Osteocyte (in vitro differentiated cells): ENCODE data around the gene CDC14A. TPM values are rescaled to one million over a fixed set of nuclear protein-coding genes. Genes with fewer than 3 reads are reported as not detected.

Source experiments
- DNase-seq: peaks from one replicate; pipeline ENCODE4 v3.0.0; 2021; ENCODE audit warnings: mixed read lengths; ENCODE audit not compliant: unreplicated experiment; ENCODE audit errors: extremely low spot score
- H3K27ac Mint-ChIP-seq: one replicate; pipeline ENCODE4 v1.8.0; 2021; ENCODE audit warnings: mild to moderate bottlenecking, mixed read lengths; ENCODE audit not compliant: unreplicated experiment
- H3K27me3 Mint-ChIP-seq: one replicate; pipeline ENCODE4 v1.8.0; 2021; ENCODE audit warnings: mixed read lengths; ENCODE audit not compliant: unreplicated experiment
- H3K36me3 Mint-ChIP-seq: one replicate; pipeline ENCODE4 v1.8.0; 2021; ENCODE audit warnings: mixed read lengths; ENCODE audit not compliant: unreplicated experiment
- H3K4me1 Mint-ChIP-seq: one replicate; pipeline ENCODE4 v1.8.0; 2021; ENCODE audit warnings: mixed read lengths; ENCODE audit not compliant: unreplicated experiment
- H3K4me3 Mint-ChIP-seq: one replicate; pipeline ENCODE4 v1.8.0; 2021; ENCODE audit warnings: mild to moderate bottlenecking, moderate library complexity, mixed read lengths; ENCODE audit not compliant: unreplicated experiment
- H3K9me3 Mint-ChIP-seq: one replicate; pipeline ENCODE4 v1.8.0; 2021; ENCODE audit warnings: mixed read lengths; ENCODE audit not compliant: unreplicated experiment
- CTCF ChIP-seq: fragments of 200-600 bp; sonication (generic); IDR thresholded peaks from 2 replicates; pipeline ENCODE4 v1.5.0; 2021; ENCODE audit warnings: antibody characterized with exemption, mild to moderate bottlenecking, moderate library complexity
- total RNA-seq: library from RNA; stranded (reverse); gene quantifications from 2 replicates; pipeline ENCODE4 v1.2.1, GENCODE V29; 2021

Gene CDC14A
- total RNA-seq, 1 donor from 2014 or later: 2.8 TPM

DNA sequence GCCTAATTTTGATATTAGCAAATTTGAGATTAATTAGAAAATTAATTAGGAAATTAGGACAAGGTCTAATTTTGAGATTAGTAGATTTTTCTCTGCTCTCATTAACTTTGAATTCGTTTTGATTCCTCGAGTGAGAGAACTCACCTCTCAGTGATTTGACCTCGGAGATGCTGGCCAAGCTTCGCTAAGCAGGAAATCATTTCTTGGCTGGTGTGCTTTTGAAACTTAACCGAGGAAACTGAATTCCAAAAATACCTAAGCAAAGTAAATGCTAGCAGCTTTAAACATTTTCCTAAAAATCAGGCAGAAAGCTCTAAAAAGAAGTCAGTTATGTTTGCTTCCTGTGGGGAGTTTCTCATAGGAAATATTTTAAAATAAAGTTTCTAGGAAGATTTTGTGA is 34.9 kb downstream of the CDC14A start:
- no peaks in the 10 kb centered on the region for H3K27me3 Mint-ChIP-seq
- no peaks in the 10 kb centered on the region for H3K9me3 Mint-ChIP-seq
- peaks cover 17% of the 10 kb centered on the region for H3K4me1 Mint-ChIP-seq
- H3K36me3 Mint-ChIP-seq: no peaks in the 10 kb centered on the region
- peak overlapping the region; percentile 22 for H3K4me3 Mint-ChIP-seq
- H3K27ac Mint-ChIP-seq: peak overlapping the region; percentile 81
- DNase-seq: no peak
- TF ChIP-seq CTCF: no peak

- Mint-ChIP-seq H3K27me3 (no peaks in the 10 kb centered on the region), H3K27ac (peak overlapping the region; percentile 77), H3K36me3 (no peaks in the 10 kb centered on the region), H3K4me1 (peaks cover 17% of the 10 kb centered on the region), H3K9me3 (no peaks in the 10 kb centered on the region), H3K4me3 (peak overlapping the region; percentile 17)
- no peak for DNase-seq
- TF ChIP-seq CTCF: no peak
These were observed 35.5 kb downstream of the CDC14A start for GRCh38 chr1:100387657-100388350.

GRCh38 chr1:100390531-100390930 is 38.2 kb downstream of the CDC14A start:
- H3K4me3 Mint-ChIP-seq: no peak overlapping the region
- H3K36me3 Mint-ChIP-seq: peaks cover 3% of the 10 kb centered on the region
- H3K27ac Mint-ChIP-seq: no peak overlapping the region
- peaks cover 17% of the 10 kb centered on the region for H3K4me1 Mint-ChIP-seq
- TF ChIP-seq CTCF: no peak
- DNase-seq: no peak
- H3K27me3 Mint-ChIP-seq: no peaks in the 10 kb centered on the region
- no peaks in the 10 kb centered on the region for H3K9me3 Mint-ChIP-seq

DNA sequence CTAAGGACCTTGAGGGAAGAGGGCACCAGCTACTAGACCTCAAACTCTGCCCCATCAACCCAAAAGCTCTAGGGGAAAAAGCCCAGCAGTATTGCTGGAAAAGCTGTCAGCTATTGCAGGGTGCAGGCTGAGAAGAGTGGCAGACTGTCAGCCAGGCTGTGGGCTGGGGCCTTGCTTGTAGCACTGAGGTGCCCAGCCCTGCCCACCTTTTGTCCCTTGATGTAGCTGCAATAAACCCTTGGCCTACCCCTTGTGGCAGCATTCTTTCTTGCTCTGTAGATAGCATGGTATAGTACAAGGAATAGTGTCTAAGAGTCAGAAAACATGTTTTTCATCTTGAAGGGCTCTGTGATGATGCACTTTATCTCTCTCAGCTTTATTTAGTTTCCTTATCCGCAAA is 39.4 kb downstream of the CDC14A start:
- H3K27ac Mint-ChIP-seq: no peak overlapping the region
- no peaks in the 10 kb centered on the region for H3K9me3 Mint-ChIP-seq
- H3K4me3 Mint-ChIP-seq: no peak overlapping the region
- H3K36me3 Mint-ChIP-seq: peaks cover 3% of the 10 kb centered on the region
- no peaks in the 10 kb centered on the region for H3K27me3 Mint-ChIP-seq
- no peak for TF ChIP-seq CTCF
- peaks cover 14% of the 10 kb centered on the region for H3K4me1 Mint-ChIP-seq
- DNase-seq: no peak

DNA sequence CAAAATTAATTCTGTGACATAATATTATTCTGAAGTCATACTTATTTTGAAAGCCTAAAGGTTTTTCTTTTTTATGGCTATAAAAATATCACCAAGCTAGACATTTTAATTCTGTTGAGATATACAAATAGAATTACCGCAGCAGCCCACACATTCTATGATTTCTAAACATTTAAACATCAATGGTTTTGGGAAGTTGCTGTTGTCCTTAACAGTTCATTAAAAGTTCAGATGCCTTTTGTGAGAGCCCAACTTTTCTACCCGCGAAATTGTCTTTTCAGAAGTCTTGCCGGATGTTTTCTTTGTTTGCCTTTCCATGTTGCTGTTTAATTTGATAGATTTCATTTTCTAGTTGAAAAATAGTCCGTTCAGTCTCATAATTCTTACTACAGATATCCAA is 40.5 kb downstream of the CDC14A start:
- H3K27ac Mint-ChIP-seq: no peak overlapping the region
- peaks cover 4% of the 10 kb centered on the region for H3K4me1 Mint-ChIP-seq
- H3K9me3 Mint-ChIP-seq: no peaks in the 10 kb centered on the region
- TF ChIP-seq CTCF: no peak
- H3K4me3 Mint-ChIP-seq: no peak overlapping the region
- DNase-seq: no peak
- peaks cover 3% of the 10 kb centered on the region for H3K36me3 Mint-ChIP-seq
- H3K27me3 Mint-ChIP-seq: no peaks in the 10 kb centered on the region
